Erythroblast (primary cell): ENCODE measurements around the gene SRGAP1.

Experiments
- GATA1 ChIP-seq: IDR thresholded peaks from 2 replicates; pipeline ENCODE4 v1.6.1; 2011; ENCODE audit warnings: low read depth, mild to moderate bottlenecking, control low read depth, low read length, moderate library complexity
- POLR2A ChIP-seq: IDR thresholded peaks from 2 replicates; pipeline ENCODE4 v1.6.1; 2011; ENCODE audit warnings: mild to moderate bottlenecking, low read length

GRCh38 chr12:64192644-64193444, 348.3 kb downstream of the SRGAP1 start:
- no peak for TF ChIP-seq POLR2A
- no peak for TF ChIP-seq GATA1
